GM21717 (cell line): Measurements from ENCODE around the gene SCLT1.
A peak's percentile ranks its signal among the peaks of the same experiment; 100 is the strongest.

Experiments used
- ATAC-seq: cut with Tn5 transposase; IDR thresholded peaks from one replicate; pipeline ENCODE4 v1.9.1; 2021; ENCODE audit warnings: mild to moderate bottlenecking, moderate library complexity; ENCODE audit not compliant: unreplicated experiment

Gene SCLT1

DNA sequence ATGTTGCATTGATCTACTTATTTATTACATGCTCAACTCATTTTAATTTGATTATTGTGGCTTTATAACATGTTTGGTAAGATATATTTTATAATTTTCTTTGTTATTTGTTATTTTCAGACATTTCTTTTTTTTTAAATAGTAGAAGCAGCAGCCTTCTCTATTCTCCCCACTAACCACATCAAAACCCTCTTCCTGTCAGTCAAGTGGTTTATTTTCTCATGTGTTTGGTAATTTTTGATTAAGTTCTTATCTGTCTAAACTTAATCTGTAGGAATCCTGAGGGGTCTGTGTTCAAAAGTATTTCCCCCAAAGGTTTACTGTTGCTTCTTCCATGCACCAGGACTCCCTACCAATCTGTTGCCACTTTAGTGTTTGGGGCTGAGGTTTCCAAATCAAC is 131.9 kb downstream of the SCLT1 start:
- ATAC-seq, result no peak

DNA sequence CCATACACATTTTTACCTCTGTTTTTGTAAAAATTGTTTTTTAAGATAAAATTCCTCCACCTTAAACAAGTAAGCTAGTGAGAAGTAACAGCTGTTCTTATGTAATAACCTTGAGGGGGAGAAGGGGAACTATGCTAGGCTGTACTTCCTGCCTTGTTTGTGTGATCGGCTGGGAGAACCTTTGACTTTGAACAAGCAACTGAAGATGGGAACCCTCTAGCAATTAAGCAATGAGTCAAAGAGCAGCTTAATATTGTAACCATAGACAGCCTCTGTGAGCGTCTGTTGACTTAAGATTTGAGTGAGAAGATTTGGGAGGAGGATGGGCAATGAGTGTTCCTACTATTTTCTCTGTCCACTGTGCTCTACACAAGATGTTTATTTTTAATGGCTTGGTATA is 135.1 kb downstream of the SCLT1 start:
- ATAC-seq, result no peak

DNA sequence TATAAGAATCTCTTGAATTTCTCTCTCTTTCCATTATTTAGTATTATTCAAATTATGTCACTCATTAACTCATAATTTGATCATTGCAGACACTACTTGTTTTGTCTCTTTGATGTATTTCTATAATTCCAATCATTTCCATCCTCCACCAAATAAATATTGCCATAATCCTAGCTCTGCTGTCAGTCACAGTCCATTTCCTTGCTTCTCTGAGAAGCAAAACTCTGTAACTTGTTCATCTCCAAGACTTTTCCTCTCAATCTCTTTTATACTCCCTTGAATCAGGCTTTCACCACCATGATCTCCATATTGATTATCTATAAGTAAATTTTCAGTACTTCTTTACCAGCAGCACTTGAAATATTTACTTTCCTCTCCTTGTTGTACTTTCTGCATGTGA is 135.9 kb downstream of the SCLT1 start:
- ATAC-seq, result no peak

DNA sequence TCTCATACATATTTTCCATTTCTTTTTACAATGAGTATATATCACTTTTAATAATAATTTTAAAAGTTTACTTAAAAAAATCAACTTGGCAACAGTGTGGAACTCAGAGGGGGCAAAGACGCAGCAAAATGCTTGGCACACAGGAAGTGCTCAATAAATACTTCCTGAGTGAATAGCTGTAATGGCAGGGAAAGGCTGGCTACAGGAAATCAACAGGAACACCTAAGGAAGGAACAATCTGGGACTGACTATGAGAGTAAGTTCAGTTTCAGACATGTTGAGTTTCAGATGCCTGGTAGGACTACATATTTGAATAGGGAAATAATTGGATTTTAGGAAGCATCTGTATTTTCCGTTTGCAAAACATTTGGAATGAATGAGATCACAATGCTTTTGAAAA is 137.6 kb downstream of the SCLT1 start:
- ATAC-seq, result no peak

DNA sequence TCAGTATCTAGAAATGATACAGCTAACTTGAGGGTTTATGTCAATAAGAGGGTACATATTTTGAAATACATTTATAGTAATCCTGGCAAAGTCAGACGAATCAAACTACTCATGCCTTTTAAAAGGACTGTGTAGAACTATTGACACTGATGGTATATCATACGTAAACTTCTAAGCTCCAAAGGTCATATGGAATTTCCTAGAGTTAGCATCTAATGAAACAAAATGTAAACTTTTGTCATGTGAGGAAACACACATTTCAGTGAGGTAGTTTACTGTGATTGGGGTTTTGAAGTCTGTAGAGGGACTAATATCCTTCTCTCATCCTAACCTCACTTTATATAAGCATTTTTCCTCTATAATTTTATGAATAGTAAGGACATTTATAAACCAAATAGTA is 138.4 kb downstream of the SCLT1 start:
- ATAC-seq, result no peak

DNA sequence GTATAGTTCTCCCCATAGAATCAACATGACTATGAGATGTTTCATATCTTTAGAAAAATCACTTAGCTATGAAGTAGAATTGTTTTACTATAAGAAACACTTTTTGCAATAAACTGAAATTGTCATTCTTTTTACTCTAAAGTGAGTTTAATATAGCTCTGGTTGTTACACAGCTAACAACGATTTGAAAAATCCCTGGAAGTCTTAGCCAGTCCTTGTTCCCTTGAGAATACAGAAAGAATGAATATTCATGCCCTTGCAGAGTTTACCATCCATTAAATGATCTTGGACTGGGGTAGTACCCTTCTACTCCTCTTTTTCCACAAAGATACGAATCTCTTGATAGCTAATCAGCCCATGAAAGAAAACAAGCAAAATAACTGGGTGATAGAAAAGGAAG is 142.0 kb downstream of the SCLT1 start:
- no peak for ATAC-seq

DNA sequence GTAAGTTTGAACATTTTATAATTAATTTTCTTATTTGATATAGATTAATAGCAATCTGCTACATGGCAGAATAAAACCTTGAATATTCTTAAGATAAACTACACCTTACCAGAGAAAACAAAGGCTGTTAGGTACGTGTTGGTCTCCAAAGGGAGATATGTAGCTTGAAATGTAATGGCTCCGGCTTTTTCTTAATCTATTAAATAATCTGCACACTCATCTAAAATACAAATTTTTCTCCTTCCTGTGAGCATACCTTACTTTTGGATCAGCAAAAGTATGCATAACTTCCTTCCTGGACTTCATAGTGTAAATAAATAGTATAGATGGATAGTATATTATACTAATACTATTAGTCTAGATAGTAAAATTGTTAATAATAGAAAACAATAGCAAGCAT is 142.5 kb downstream of the SCLT1 start:
- no peak for ATAC-seq

DNA sequence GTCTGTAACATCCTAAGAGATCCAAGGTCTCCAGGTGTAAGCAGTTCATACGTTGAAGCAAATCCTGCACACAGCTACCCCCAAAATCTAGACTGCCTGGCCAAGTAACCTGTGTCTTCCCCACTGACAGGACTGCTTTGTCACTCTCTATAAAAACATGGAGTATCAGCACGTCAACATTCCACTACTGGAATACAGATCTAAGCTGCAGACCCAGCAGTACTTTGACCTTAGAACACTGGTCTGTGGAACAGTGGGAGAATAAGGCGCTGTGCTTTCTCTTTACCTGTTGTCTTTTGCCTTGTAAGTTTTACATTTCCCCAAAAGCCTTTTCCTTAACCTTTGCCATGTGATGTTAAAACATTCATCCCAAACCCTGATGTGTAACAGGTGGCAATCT is 146.4 kb downstream of the SCLT1 start:
- ATAC-seq, result no peak

DNA sequence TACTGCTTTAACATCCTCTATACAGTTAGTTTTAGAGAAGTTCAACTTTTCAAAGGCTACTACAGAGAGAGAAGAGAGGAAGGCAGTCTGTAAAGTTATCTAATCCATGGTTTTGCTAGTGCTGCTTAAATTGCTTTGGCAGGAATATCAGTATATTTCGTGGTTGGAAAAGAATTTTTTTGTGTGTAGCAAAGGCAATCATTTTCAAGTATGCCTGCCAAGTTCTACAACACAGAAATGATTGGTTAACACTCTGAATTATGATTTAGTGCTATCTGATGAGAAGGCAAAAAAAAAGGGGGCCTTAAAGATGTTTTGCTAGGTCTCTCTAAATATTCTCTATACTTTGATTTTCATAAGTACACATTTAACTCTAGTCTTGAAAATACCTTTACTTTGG is 150.7 kb downstream of the SCLT1 start:
- ATAC-seq, result no peak

DNA sequence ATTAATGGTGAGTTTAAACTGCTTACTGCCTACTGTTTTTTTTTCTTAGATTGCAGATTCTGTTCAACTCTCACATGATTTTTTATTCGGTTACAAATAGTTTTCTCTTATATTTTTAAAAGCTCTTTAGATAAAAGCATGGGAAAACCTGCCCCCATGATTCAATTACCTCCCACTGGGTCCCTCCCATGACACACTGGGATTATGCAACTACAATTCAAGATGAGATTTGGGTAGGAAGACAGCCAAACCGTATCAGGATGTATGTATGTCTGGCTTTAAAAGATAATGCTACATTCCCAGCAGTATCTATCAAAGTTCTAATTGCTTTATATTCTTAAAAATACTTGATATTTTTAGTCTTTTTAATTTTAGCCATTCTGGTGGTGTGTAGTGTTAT is 152.4 kb downstream of the SCLT1 start:
- no peak for ATAC-seq

DNA sequence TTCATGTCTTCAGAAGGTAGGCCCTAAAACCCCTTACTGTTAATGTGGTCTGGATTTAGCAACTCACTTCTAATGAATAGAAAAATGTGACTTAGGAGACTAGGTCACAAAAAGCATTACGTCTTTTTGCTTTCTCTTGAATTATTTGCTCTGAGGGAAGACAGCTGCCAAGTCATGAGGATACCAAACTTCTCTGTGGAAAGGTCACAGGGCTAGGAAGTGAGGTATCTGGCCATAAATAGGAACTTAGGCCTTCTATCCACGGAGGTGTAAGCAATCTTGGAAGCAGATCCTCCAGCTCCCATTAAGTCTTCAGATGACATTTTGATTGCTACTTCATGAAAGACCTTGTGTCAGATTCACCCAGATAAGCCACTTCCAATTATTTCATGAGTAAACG is 163.3 kb downstream of the SCLT1 start:
- ATAC-seq, result no peak

DNA sequence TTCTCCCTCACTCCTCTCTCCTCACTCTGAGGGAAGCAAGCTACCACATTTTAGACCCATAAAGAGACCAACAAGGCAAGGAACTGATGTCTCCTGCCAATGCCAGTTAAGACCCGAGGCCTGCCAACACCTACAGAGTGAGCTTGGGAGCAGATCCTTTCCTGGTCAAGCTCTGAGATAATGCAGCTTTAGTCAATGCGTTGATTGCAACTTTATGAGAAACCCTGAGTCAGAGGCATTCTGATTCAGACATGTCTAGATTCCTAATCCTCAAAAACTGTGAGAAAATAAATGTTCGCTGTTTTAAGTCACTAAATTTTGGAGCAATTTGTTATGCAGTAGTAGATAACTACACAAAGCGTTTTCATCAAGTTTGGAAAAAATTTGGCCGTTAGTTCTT is 168.4 kb downstream of the SCLT1 start:
- no peak for ATAC-seq

DNA sequence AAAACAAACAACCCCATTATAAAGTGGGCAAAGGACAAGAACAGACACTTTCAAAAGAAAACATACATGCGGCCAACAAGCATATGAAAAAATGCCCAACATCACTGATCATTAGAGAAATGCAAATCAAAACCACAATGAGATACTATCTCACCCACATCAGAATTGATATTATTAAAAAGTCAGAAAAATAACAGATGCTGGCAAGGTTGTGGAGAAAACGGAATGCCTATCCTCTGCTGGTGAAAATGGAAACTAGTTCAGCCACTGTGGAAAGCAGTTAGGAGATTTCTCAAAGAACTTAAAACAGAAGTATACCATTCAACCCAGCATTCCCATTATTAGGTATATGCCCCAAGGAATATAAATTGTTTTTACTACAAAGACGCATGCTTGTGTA is 171.4 kb downstream of the SCLT1 start:
- no peak for ATAC-seq

DNA sequence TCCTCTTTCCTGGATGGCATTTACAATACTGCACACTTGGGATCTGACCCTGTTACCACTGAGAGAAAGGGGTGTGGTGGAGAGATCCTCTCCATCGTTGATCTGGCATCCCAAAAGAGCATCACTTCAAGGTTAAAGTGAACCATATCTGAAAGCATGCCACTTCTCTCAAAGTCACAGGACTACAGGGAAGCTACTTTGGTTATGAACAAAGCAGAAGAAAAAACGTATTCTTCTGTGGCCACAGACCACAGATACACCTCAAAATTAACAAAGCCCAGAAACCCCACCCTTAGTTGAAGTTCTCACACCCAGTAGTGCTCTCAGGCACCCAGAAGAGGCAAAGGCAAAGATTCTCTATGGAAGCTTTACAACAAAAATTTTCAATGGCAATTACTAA is 175.6 kb downstream of the SCLT1 start:
- ATAC-seq, result peak; percentile 80

DNA sequence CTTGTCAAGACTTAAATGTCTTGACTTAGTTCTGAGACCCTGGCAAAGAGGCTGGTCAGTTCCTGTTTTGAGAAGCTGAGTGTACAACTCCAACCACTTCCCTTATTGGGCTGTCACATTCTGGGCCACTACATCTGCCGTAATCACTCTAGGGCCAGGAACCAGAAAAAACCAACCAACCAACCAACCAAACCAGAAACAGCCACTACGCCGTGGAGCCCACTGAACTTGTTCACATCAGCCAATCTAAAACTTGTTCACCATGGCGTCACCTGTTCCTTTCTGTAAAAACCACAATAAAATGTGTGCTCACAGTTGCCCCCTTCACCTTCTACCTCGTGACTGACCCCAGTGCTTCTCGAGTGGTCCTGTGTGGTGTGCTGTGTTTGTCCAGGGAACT is 176.5 kb downstream of the SCLT1 start:
- peak; percentile 59 for ATAC-seq

DNA sequence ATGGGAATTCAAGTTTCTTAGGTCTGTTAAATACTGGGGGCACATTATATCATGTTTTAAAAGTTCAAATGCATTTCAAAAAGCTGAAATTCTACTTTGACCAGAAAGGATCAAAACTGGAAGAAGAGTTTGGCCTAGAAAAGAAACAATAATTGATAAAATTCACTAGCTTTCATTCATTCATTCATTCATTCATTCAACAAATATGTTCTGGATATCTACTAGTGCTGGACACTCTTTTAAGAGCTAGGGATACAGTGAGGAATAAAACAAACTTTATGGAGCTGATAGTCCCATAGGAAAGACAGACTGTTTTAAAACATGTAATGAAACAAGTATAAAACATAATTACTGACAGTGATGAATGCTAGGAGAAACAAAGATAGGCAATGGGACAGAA is 177.8 kb downstream of the SCLT1 start:
- ATAC-seq, result no peak

DNA sequence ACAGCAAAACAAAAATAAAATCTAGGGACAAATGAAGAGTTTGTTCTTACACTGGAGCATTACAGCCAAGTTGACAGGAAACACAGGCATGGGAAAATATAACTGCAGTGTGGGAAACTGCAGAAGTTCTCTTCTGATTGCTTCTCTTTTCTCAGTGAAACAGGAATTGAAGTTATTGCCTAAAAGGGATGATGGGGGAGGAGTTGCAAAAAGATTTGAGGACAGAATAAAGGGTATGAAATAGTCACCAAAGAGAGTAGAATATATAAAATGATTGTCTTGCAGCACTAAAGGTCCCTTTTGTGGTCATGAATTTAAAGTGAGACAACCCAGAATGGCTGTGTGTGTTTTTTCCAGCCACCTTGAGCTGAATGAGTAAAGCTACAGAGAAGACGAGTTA is 180.1 kb downstream of the SCLT1 start:
- no peak for ATAC-seq

DNA sequence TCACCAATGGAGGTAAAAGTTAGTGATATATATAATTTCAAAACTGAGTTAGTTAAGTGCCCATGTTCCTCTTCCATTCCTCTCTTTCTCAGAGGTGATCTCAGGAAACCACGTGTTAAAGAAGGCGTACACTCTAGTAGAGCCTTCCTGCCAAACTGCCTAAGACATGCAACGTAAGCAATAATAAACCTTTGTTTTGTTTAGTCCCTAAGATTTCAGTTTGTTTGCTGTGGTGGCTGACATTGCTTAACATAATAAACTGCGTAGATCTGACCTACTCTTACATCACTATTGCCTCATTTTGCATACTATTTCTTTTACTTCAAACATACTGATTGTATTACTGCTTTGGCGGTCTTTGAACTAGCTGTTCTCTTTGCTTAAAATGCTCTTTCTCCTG is 184.6 kb downstream of the SCLT1 start:
- ATAC-seq, result no peak

DNA sequence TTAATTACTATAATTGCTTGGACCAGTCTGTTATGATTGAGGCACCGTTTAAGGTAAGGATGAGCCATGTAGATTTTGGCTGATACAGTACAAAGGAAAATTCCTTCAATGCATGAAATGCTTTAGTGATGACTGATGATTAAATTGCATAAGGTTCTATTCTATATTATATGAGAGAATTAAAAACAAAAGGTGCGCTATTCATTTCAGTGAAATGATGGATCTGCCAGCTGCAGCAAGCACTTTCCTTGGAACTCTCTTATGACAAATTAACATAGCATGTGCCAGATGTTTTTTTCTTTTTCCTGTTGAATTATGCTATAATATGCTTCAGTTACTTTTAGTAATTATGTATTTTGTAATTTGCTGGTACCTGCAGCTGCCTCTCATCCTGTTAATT is 185.4 kb downstream of the SCLT1 start:
- no peak for ATAC-seq

DNA sequence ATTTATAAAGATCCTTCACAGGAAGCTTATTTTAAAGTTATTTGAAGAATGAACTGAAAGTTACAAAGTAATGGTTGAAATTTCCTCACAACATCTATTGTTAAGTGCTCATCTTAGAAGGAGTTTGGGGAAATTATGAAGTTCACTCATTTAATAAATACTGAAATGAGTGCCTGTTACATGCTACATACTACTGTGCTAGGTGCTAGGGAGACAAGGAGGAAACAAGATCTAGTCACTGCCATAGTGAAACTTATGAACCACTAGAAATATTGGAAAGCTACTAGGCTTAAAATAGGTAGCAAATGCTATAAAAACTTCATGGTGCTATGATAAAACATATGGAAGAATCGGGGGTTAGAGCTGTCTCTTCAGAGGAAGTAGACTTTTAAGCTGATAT is 186.8 kb downstream of the SCLT1 start:
- no peak for ATAC-seq

DNA sequence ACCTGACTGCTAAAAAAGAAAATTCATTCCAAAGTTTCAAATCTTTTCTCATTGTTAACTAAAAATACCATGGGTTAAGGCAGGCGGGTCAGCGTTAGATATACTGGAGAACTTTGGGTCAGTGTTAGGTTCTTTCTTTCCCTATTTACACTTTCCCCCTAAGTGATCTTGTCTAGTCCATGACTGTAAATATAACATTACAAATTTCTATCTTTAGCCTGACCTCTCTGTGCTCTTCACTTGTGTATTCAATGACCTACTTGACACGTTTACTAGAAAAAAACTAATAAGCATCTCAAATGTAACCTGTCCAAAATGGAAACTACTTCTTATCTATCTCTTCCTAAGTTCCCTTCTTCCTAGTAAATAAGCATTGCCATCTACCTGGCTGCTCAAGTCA is 188.5 kb downstream of the SCLT1 start:
- no peak for ATAC-seq

DNA sequence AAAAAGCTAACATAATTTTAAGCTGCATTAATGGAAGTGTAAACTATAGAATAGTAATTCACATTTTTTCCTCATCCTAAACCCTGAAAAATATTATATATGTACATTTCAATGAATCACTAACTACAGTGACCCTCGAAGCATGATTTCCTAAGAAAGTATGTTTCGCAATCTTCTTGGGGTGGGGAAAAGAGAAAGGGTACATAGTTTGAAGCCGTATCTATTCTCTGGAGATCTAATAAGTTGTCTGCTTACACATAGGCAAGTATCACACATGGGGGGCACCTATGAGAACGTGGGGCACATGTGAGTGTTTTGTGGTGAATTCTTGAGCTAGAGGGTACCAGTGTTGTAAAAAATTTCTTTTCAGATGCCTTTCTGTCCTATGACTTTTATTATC is 212.7 kb downstream of the SCLT1 start:
- ATAC-seq, result no peak

DNA sequence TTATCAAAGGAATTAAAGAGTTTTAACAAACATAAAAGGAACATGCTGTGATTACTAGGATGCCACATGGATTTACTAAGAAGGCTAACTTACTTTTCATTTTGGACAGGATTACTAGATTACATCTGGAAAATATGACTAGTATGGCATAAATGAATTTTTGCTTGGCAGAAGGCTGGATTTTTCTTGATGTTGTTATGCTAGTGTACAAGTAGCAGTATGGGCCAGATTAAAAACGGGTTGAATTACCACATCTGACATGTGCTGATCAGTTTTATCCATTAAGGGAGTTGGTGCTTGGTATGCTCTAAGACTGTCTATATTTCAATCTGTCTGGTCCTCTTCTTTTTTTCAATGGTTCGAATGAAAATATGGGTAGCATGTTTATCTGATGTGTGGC is 213.4 kb downstream of the SCLT1 start:
- no peak for ATAC-seq

DNA sequence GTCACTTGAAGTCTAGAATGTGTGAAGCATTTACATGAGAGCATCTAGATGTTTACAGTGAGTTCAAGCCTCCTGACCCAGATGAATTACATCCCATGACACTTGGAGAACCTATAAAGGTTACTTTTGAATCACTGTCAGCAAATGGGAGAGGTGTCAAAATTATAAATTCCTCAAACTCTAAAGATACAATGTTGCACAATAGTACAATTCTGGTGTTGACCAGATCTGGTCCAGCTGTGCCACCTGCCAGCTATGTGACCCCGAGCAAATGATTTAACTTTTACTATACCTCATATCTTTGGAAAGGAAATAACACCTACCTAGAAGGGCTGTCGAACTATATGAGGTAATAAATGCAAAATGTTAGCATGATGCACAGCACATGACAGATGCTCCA is 214.1 kb downstream of the SCLT1 start:
- ATAC-seq, result no peak
